SH-SY5Y (cell line): ENCODE results near the gene TMA16.

ENCODE experiments used
- GATA2 ChIP-seq: IDR thresholded peaks from 2 replicates; pipeline ENCODE4 v1.6.1; 2011; ENCODE audit warnings: mild to moderate bottlenecking, low read depth, low read length
- GATA3 ChIP-seq: IDR thresholded peaks from 2 replicates; pipeline ENCODE4 v1.6.1; 2011; ENCODE audit warnings: low read depth, mild to moderate bottlenecking, low read length, moderate library complexity

DNA sequence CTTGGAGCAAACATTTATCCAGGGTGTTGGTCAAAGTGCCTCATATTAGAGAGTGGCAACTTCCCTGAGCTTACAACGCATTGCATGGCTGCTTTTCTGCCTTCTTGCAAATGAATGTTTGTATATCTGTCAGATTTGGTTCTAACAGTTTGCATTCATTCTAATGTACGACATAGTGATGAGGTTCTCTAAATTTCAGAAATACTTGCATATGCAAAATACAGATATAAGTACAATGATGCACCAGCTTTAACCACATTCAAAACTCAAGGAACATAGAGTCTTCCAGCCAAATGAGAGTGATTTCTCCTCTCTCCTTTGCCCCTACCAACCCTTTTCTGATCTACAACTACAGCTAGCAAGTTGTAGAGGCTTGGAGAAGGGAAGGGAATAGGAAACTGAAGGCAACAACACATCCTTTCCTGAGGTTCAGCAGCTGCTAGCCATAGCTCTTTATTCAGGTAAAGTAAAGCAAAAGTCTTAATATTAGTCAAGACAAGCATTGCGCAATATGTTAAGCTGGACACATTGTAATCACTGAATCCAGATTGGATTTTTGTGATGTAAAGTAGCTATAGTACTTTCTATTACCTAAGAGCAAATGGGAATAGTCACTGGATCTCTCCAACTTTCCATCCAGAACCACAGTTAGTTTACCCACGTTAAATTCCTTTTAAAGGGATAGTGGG, 27.3 kb upstream of the TMA16 start:
- TF ChIP-seq GATA3 (no peak), GATA2 (no peak)
